ENCODE data around the gene NUMBL. TPM values are rescaled to one million over a fixed set of nuclear protein-coding genes. Genes with fewer than 3 reads are reported as not detected.

NUMBL gene
- total RNA-seq, 1 experiment from 2014 or later, result 41.7 TPM

DNA sequence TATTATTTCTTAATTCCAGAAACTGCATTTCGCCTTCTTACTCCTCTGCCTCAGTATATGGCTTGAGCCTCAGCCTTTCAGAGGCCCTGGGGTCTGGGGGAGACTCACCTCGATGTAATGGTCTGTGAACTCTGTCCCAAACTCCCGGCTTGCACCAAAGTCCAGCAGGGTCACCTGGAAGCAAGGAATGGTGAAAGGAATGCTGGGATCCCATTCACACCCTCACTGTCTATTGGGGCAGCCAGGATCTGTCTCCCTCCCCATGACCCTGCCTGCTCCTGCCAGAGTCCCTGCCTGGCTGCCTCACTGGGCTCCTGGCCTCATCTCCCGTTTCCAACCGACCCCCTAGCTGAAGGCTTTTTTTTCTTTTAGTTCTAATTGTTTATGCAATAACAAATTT is 5.4 kb upstream of the NUMBL start:
- no peak for TF ChIP-seq YY1 (IDR thresholded peaks at IDR 0.05; ENCODE audit: extremely low read depth, insufficient replicate concordance, low read depth, low read length)
- TF ChIP-seq, protein P1, sequence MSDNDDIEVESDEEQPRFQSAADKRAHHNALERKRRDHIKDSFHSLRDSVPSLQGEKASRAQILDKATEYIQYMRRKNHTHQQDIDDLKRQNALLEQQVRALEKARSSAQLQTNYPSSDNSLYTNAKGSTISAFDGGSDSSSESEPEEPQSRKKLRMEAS (IDR thresholded peaks at IDR 0.05), result no peak
- TF ChIP-seq TCF7L2 (IDR thresholded peaks at IDR 0.05; ENCODE audit: borderline replicate concordance, extremely low read depth, insufficient read depth, insufficient read length), result no peak
- no peak for TF ChIP-seq POLR2A (IDR thresholded peaks at IDR 0.05; ENCODE audit: borderline replicate concordance, extremely low read depth, insufficient read depth, insufficient read length)
- no peak for TF ChIP-seq SIN3A (IDR thresholded peaks at IDR 0.05; ENCODE audit: low read depth)
- no TSS peak for BruUV-seq (replicated peaks)

DNA sequence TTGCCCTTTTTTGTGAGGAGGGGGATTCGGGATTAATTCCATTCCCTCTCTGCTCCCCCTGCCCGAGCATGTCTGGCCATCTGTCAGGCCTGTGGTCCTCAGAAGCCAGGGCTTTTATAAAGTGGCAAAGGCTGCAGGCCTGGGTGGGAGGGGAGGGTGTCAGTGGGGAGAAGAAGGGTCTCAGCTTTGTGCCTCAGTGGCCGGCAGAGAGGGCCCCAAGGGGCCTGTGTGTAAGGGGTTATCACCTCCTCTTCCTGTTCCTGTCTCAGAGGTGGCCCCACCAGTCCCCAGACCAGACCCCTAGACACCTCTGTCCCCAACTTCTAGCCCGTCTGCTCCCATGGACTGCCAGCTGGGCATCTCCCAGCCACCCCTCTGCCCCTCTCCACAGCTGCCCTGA is 3.4 kb upstream of the NUMBL start:
- H3K9me3 ChIP-seq (ENCODE audit: control insufficient read depth in 1 of 2, insufficient read depth in 1 of 2, low read depth in 1 of 2, low read length in 2 of 2), result no peaks in the 10 kb centered on the region
- no peak for DNase-seq (ENCODE audit: low read depth, low spot score)
- H3K27me3 ChIP-seq (ENCODE audit: insufficient read depth, low read length), result no peaks in the 10 kb centered on the region
- intact Hi-C loops (cut with micrococcal nuclease), result no loop called here
- ChIA-PET CTCF (no interaction called here), RAD21 (ENCODE audit: low non-redundant PET in 1 of 2, low total read pairs in 2 of 2, uncharacterized antibody in 2 of 2, unreplicated experiment in 2 of 2) (no interaction called here), POLR2A (no interaction called here)
- TF ChIP-seq, protein P2, sequence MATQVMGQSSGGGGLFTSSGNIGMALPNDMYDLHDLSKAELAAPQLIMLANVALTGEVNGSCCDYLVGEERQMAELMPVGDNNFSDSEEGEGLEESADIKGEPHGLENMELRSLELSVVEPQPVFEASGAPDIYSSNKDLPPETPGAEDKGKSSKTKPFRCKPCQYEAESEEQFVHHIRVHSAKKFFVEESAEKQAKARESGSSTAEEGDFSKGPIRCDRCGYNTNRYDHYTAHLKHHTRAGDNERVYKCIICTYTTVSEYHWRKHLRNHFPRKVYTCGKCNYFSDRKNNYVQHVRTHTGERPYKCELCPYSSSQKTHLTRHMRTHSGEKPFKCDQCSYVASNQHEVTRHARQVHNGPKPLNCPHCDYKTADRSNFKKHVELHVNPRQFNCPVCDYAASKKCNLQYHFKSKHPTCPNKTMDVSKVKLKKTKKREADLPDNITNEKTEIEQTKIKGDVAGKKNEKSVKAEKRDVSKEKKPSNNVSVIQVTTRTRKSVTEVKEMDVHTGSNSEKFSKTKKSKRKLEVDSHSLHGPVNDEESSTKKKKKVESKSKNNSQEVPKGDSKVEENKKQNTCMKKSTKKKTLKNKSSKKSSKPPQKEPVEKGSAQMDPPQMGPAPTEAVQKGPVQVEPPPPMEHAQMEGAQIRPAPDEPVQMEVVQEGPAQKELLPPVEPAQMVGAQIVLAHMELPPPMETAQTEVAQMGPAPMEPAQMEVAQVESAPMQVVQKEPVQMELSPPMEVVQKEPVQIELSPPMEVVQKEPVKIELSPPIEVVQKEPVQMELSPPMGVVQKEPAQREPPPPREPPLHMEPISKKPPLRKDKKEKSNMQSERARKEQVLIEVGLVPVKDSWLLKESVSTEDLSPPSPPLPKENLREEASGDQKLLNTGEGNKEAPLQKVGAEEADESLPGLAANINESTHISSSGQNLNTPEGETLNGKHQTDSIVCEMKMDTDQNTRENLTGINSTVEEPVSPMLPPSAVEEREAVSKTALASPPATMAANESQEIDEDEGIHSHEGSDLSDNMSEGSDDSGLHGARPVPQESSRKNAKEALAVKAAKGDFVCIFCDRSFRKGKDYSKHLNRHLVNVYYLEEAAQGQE (IDR thresholded peaks at IDR 0.05; ENCODE audit: low read depth), result no peak
- TF ChIP-seq SIN3A (IDR thresholded peaks at IDR 0.05; ENCODE audit: low read depth), result no peak
- TF ChIP-seq, protein P3, sequence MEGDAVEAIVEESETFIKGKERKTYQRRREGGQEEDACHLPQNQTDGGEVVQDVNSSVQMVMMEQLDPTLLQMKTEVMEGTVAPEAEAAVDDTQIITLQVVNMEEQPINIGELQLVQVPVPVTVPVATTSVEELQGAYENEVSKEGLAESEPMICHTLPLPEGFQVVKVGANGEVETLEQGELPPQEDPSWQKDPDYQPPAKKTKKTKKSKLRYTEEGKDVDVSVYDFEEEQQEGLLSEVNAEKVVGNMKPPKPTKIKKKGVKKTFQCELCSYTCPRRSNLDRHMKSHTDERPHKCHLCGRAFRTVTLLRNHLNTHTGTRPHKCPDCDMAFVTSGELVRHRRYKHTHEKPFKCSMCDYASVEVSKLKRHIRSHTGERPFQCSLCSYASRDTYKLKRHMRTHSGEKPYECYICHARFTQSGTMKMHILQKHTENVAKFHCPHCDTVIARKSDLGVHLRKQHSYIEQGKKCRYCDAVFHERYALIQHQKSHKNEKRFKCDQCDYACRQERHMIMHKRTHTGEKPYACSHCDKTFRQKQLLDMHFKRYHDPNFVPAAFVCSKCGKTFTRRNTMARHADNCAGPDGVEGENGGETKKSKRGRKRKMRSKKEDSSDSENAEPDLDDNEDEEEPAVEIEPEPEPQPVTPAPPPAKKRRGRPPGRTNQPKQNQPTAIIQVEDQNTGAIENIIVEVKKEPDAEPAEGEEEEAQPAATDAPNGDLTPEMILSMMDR (IDR thresholded peaks at IDR 0.05 in 2 of 3, conservative IDR thresholded peaks at IDR 0.05 in 1 of 3; ENCODE audit: borderline replicate concordance in 1 of 3, insufficient read depth in 1 of 3, low read depth in 2 of 3, low read length in 2 of 3), result no peak
- peaks cover 14% of the 10 kb centered on the region for H3K79me2 ChIP-seq (ENCODE audit: insufficient read depth, low read length)
- H3K4me1 ChIP-seq (ENCODE audit: control insufficient read depth in 1 of 2, insufficient read depth in 2 of 2, low read length in 2 of 2), result peaks cover 12 to 26% of the 10 kb centered on the region in 2 experiments; a peak in 3 of 4 replicates
- ATAC-seq, result no peak
- no peak overlapping the region for H3K4me3 ChIP-seq (replicated peaks in 1 of 2; ENCODE audit: low read depth in 1 of 2, low read length in 2 of 2)
- H3K27ac ChIP-seq (ENCODE audit: low read depth, low read length), result no peak overlapping the region
- no peak overlapping the region for H2AFZ ChIP-seq (ENCODE audit: low read depth, low read length, poor library complexity, severe bottlenecking)
- no peaks in the 10 kb centered on the region for H3K9me2 ChIP-seq (ENCODE audit: insufficient read depth)
- no peaks in the 10 kb centered on the region for H4K20me1 ChIP-seq (ENCODE audit: insufficient read depth)
- no TSS peak for BruUV-seq (replicated peaks)
- H3K9ac ChIP-seq (ENCODE audit: low read length), result no peak overlapping the region
- no peak overlapping the region for H3K4me2 ChIP-seq (ENCODE audit: low read length)
- H3K36me3 ChIP-seq (ENCODE audit: control insufficient read depth in 1 of 2, insufficient read depth in 2 of 2, low read length in 2 of 2), result peaks cover 0 to 7% of the 10 kb centered on the region in 2 experiments; a peak in 2 of 4 replicates

More for the DNA sequence above, 5.4 kb upstream of the NUMBL start:
- Histone ChIP-seq H3K27ac (ENCODE audit: low read depth, low read length) (no peak overlapping the region), H3K79me2 (ENCODE audit: insufficient read depth, low read length) (no peaks in the 10 kb centered on the region), H2AFZ (ENCODE audit: low read depth, low read length, poor library complexity, severe bottlenecking) (no peak overlapping the region), H3K27me3 (ENCODE audit: insufficient read depth, low read length) (no peaks in the 10 kb centered on the region), H3K4me1 (ENCODE audit: control insufficient read depth in 1 of 2, insufficient read depth in 2 of 2, low read length in 2 of 2) (peaks cover 6 to 12% of the 10 kb centered on the region in 2 experiments; a peak in 3 of 4 replicates), H3K4me2 (ENCODE audit: low read length) (no peak overlapping the region), H4K20me1 (ENCODE audit: insufficient read depth) (no peaks in the 10 kb centered on the region), H3K9me2 (ENCODE audit: insufficient read depth) (no peaks in the 10 kb centered on the region), H3K9ac (ENCODE audit: low read length) (no peak overlapping the region), H3K36me3 (ENCODE audit: control insufficient read depth in 1 of 2, insufficient read depth in 2 of 2, low read length in 2 of 2) (peaks cover 0 to 7% of the 10 kb centered on the region in 2 experiments; a peak in 2 of 4 replicates), H3K9me3 (ENCODE audit: control insufficient read depth in 1 of 2, insufficient read depth in 1 of 2, low read depth in 1 of 2, low read length in 2 of 2) (no peaks in the 10 kb centered on the region), H3K4me3 (replicated peaks in 1 of 2; ENCODE audit: low read depth in 1 of 2, low read length in 2 of 2) (no peak overlapping the region)
- RAD21 ChIA-PET (ENCODE audit: low non-redundant PET in 1 of 2, low total read pairs in 2 of 2, uncharacterized antibody in 2 of 2, unreplicated experiment in 2 of 2), result no interaction called here
- ATAC-seq (no peak), DNase-seq (ENCODE audit: low read depth, low spot score) (no peak)
- CTCF ChIA-PET, result no interaction called here
- intact Hi-C loops (cut with micrococcal nuclease), result no loop called here
- POLR2A ChIA-PET, result no interaction called here

Measured in HCT116 (cell line).